CD4-positive, CD25-positive, alpha-beta regulatory T cell (primary cell): ENCODE data around the gene IPO9. TPM values are rescaled to one million over a fixed set of nuclear protein-coding genes. Genes with fewer than 3 reads are reported as not detected.
A peak's percentile ranks its signal among the peaks of the same experiment; 100 is the strongest.

Source experiments
- ATAC-seq, 2 donors: fragments of 150-1000 bp; cut with Tn5 transposase; one replicate each; pipeline ENCODE4 v1.10.0; 2021; ENCODE audit warnings: low read depth in 2 of 2, moderate number of reproducible peaks in 2 of 2, moderate library complexity in 1 of 2
- DNase-seq, 3 donors: peaks; one replicate each; pipeline versions ENCODE4 v3.0.0 to v3.0.0-alpha.2; 2012 to 2022; ENCODE audit warnings: mixed read lengths in 1 of 3
- H3K27ac ChIP-seq: one replicate; pipeline ENCODE4 v1.7.0; 2013; ENCODE audit warnings: mild to moderate bottlenecking, low read length; ENCODE audit not compliant: insufficient read depth, poor library complexity, severe bottlenecking
- H3K27me3 ChIP-seq: one replicate; pipeline ENCODE4 v1.7.0; 2013; ENCODE audit warnings: low read length; ENCODE audit not compliant: control insufficient read depth, insufficient read depth
- H3K36me3 ChIP-seq: one replicate; pipeline ENCODE4 v1.7.0; 2013; ENCODE audit warnings: mild to moderate bottlenecking, low read length, moderate library complexity; ENCODE audit not compliant: control insufficient read depth, insufficient read depth
- H3K4me1 ChIP-seq: 2 replicates; pipeline ENCODE4 v1.7.0; 2013; ENCODE audit warnings: mild to moderate bottlenecking, low read length; ENCODE audit not compliant: insufficient read depth, control insufficient read depth, poor library complexity, severe bottlenecking
- H3K4me3 ChIP-seq: one replicate; pipeline ENCODE4 v1.7.0; 2013; ENCODE audit warnings: low read depth, mild to moderate bottlenecking, low read length, moderate library complexity
- H3K9me3 ChIP-seq, 2 experiments: 1 replicate in 1 of 2; 2 replicates in 1 of 2; pipeline ENCODE4 v1.7.0; 2013; ENCODE audit warnings: low read length in 2 of 2, mild to moderate bottlenecking in 1 of 2, moderate library complexity in 1 of 2; ENCODE audit not compliant: control insufficient read depth in 2 of 2
- H3K27ac Mint-ChIP-seq, 3 donors: one replicate each; pipeline ENCODE4 v1.8.0; 2020 to 2022; ENCODE audit warnings: mild to moderate bottlenecking in 3 of 3, mixed read lengths in 3 of 3, moderate library complexity in 2 of 3
- H3K27me3 Mint-ChIP-seq: one replicate; pipeline ENCODE4 v1.8.0; 2022; ENCODE audit warnings: mild to moderate bottlenecking, mixed read lengths
- H3K36me3 Mint-ChIP-seq: one replicate; pipeline ENCODE4 v1.8.0; 2020; ENCODE audit warnings: mixed read lengths
- H3K4me1 Mint-ChIP-seq, 4 donors: one replicate each; pipeline ENCODE4 v1.8.0; 2020 to 2022; ENCODE audit warnings: mixed read lengths in 4 of 4, mild to moderate bottlenecking in 1 of 4
- H3K4me3 Mint-ChIP-seq, 4 donors: one replicate each; pipeline ENCODE4 v1.8.0; 2020 to 2022; ENCODE audit warnings: mild to moderate bottlenecking in 4 of 4, mixed read lengths in 4 of 4, moderate library complexity in 3 of 4
- H3K9me3 Mint-ChIP-seq, 7 donors: one replicate each; pipeline ENCODE4 v1.8.0; 2020 to 2022; ENCODE audit warnings: mixed read lengths in 7 of 7, mild to moderate bottlenecking in 3 of 7, moderate library complexity in 2 of 7
- polyA plus RNA-seq, 4 donors: library from polyadenylated mRNA; unstranded; fragments of 300-500 nt; fragmentation: Illumina TruSeq; gene quantifications; one replicate each; pipeline ENCODE4 v1.2.3, GENCODE V29; 2021
- total RNA-seq: library from RNA; stranded (reverse); gene quantifications from one replicate; pipeline ENCODE4 v1.2.3, GENCODE V29; 2022

IPO9 gene
- 31.3 TPM for total RNA-seq
- polyA plus RNA-seq: 10 to 100 TPM; 13.9 to 23.6 (median 14.7) TPM

DNA sequence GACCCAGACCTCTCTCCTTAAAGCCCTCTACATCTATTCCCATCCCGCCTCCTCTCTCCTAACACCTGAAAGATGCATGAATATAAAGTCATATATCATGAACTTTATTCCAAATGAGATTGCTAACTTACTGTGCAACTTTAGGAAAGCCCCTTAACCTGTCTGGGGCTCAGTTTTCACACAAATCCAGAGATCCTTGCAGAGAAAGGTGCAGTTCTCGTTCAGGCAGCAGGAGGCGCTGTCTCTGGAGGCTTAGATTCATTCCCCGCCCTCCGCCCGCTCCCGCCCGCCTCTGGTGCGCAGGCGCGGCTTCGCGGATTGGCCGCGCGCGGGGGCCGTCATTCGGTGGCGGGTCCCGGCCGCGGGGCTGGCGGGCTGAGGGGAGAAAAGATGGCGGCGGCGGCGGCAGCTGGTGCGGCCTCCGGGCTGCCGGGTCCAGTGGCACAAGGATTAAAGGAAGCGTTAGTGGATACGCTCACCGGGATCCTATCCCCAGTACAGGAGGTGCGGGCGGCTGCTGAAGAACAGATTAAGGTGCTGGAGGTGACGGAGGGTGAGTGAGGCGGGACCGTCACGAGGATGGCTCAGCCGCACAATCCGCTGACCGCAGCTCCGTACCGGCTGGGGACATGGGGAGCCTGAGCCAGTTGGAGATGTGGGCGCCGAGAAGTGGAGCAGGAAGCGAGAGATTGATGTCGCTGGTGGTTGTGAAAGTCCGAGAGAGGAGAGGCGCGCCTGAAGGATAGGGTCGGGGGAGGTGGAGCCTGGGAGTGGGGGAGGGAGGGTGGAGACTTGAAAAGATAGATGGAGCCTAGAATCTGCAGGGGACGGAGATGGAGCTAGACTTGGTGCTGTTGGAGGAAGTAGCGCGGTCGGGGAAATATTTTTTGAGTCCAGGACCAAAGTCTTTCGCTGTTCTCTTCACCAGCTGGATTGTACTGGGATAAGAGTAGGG, at the start of gene IPO9:
Gene IPO9, plus strand, starts transcription at position 338 of the 955 bp plus-strand sequence. Its CDS starts 53 bp downstream, at position 391.
- H3K4me3 ChIP-seq: peak within 1 kb of the TSS; percentile 93
- Mint-ChIP-seq H3K36me3 (peaks cover 3% of the 10 kb centered on the region), H3K27ac (peak within 1 kb of the TSS; percentile 93 to 97 (median 95)), H3K4me3 (peak within 1 kb of the TSS; percentile 94 to 99 (median 97)), H3K4me1 (peaks cover 28 to 51% (median 39%) of the 10 kb centered on the region in 4 donors), H3K9me3 (no peaks in the 10 kb centered on the region), H3K27me3 (no peaks in the 10 kb centered on the region)
- H3K9me3 ChIP-seq: no peaks in the 10 kb centered on the region
- H3K27me3 ChIP-seq: no peaks in the 10 kb centered on the region
- ATAC-seq (peak; percentile 90 to 92), DNase-seq (peak; percentile 89 to 95 (median 94))
- no peaks in the 10 kb centered on the region for H3K36me3 ChIP-seq
- H3K4me1 ChIP-seq: peaks cover 28% of the 10 kb centered on the region
- peak within 1 kb of the TSS; percentile 89 for H3K27ac ChIP-seq

DNA sequence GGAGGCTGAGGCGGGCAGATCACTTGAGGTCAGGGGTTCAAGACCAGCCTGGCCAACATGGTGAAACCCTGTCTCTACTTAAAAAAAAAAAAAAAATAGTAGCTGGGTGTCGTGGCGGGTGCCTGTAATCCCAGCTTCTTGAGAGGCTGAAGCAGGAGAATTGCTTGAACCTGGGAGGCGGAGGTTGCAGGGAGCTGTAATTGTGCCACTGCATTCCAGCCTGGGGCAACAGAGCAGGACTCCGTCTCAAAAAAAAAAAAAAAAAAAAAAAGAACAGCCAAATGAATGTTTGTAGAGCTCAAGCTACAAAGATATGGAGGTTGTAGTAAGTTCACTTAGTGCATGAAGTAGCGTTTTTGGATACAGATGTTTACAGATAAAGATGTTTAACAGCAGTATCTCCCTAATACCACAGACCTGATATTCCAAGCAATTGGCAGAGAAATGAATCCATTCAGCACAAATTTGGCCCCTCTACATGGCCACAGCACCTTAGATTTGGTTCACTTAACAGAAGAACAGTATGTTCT, 49.5 kb upstream of the IPO9 start:
- H3K9me3 Mint-ChIP-seq: no peaks in the 10 kb centered on the region
- no peaks in the 10 kb centered on the region for H3K4me1 ChIP-seq
- H3K4me1 Mint-ChIP-seq: no peaks in the 10 kb centered on the region
- H3K9me3 ChIP-seq: no peaks in the 10 kb centered on the region
- no peak for ATAC-seq
- no peaks in the 10 kb centered on the region for H3K36me3 ChIP-seq
- H3K36me3 Mint-ChIP-seq: no peaks in the 10 kb centered on the region
- peaks cover 9% of the 10 kb centered on the region for H3K27me3 Mint-ChIP-seq
- H3K27me3 ChIP-seq: no peaks in the 10 kb centered on the region
- DNase-seq: no peak
- H3K4me3 ChIP-seq: no peak overlapping the region
- no peak overlapping the region for H3K4me3 Mint-ChIP-seq
- peak overlapping the region in 1 of 3 donors; percentile 9 for H3K27ac Mint-ChIP-seq
- no peak overlapping the region for H3K27ac ChIP-seq

DNA sequence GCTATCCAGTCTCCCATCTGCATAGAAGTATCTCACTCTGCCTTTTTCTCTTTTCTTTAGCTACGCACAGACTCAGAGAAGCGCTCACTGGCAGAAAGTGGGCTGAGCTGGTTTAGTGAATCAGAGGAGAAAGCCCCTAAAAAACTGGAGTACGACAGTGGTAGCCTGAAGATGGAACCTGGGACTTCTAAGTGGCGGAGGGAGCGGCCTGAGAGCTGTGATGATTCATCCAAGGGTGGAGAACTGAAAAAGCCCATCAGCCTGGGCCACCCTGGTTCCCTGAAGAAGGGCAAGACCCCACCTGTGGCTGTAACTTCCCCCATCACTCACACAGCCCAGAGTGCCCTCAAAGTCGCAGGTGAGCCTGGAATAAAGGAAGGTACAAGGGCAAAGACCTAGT, 48.0 kb upstream of the IPO9 start:
- no peak overlapping the region for H3K27ac Mint-ChIP-seq
- H3K27me3 Mint-ChIP-seq: peaks cover 5% of the 10 kb centered on the region
- Histone ChIP-seq H3K4me1 (no peaks in the 10 kb centered on the region), H3K4me3 (no peak overlapping the region), H3K9me3 (no peaks in the 10 kb centered on the region), H3K27me3 (no peaks in the 10 kb centered on the region), H3K36me3 (no peaks in the 10 kb centered on the region), H3K27ac (no peak overlapping the region)
- no peaks in the 10 kb centered on the region for H3K4me1 Mint-ChIP-seq
- no peak overlapping the region for H3K4me3 Mint-ChIP-seq
- H3K9me3 Mint-ChIP-seq: no peaks in the 10 kb centered on the region
- DNase-seq: no peak
- ATAC-seq: no peak
- H3K36me3 Mint-ChIP-seq: no peaks in the 10 kb centered on the region

DNA sequence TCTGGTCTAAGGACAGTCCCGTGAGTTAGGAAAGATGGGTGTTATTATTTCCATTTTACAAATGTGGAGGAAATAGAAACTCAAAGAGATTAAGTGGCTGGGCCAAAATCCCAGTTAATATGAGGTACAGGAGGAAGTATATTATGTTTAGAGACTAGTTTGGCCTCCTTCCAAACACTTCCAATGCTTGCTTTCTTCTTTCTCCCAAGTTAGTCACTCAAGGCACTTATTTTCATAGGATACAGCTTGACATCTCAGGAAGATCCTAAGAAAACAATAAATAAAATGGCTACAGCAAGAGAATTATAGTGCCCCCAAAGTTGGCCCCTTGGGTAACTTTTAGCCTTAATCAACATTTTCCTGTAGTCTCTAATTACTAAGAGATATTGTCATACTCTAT, 47.5 kb upstream of the IPO9 start:
- no peak overlapping the region for H3K27ac ChIP-seq
- DNase-seq: no peak
- Mint-ChIP-seq H3K36me3 (peaks cover 4% of the 10 kb centered on the region), H3K27ac (no peak overlapping the region), H3K9me3 (no peaks in the 10 kb centered on the region), H3K4me1 (no peaks in the 10 kb centered on the region), H3K27me3 (peaks cover 5% of the 10 kb centered on the region), H3K4me3 (no peak overlapping the region)
- no peak overlapping the region for H3K4me3 ChIP-seq
- H3K36me3 ChIP-seq: no peaks in the 10 kb centered on the region
- ATAC-seq: no peak
- H3K4me1 ChIP-seq: no peaks in the 10 kb centered on the region
- H3K27me3 ChIP-seq: no peaks in the 10 kb centered on the region
- H3K9me3 ChIP-seq: no peaks in the 10 kb centered on the region

DNA sequence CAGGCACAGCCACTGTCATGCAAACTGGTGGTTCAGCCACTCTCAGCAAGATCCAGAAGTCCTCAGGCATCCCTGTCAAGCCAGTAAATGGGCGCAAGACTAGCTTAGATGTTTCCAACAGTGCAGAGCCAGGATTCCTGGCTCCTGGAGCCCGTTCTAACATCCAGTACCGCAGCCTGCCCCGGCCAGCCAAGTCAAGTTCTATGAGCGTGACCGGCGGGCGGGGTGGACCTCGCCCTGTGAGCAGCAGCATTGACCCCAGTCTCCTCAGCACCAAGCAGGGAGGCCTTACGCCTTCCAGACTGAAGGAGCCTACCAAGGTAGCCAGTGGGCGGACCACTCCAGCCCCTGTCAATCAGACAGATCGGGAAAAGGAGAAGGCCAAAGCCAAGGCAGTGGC, 46.6 kb upstream of the IPO9 start:
- H3K4me1 Mint-ChIP-seq: no peaks in the 10 kb centered on the region
- Histone ChIP-seq H3K27me3 (no peaks in the 10 kb centered on the region), H3K36me3 (no peaks in the 10 kb centered on the region), H3K9me3 (no peaks in the 10 kb centered on the region), H3K27ac (no peak overlapping the region), H3K4me3 (no peak overlapping the region), H3K4me1 (no peaks in the 10 kb centered on the region)
- peaks cover 0 to 1% (median 0%) of the 10 kb centered on the region in 7 donors for H3K9me3 Mint-ChIP-seq
- no peak for ATAC-seq
- peaks cover 9% of the 10 kb centered on the region for H3K36me3 Mint-ChIP-seq
- no peak overlapping the region for H3K4me3 Mint-ChIP-seq
- DNase-seq: no peak
- H3K27ac Mint-ChIP-seq: no peak overlapping the region
- H3K27me3 Mint-ChIP-seq: peaks cover 5% of the 10 kb centered on the region

DNA sequence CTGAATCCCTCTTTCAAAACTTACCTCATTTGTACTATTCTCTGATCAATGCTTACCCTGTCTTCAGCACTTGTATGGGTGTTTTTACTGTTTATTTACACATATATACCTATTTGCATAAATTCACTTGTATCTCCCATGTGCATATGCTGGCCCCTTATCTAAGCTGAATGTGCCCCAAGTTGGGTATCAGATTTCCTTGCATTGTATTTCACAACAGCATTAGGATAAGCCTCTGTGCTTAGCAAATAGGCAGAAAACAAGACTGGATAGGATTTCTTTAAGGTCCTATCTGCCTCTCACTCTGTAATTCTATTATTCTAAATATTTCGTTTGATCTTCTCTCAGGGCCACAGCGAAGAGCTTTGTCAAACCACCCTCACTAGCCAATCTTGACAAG, 45.9 kb upstream of the IPO9 start:
- Mint-ChIP-seq H3K4me3 (peak overlapping the region in 1 of 4 donors; percentile 29), H3K4me1 (no peaks in the 10 kb centered on the region), H3K36me3 (peaks cover 9% of the 10 kb centered on the region), H3K27ac (no peak overlapping the region), H3K9me3 (peaks cover 0 to 1% (median 0%) of the 10 kb centered on the region in 7 donors), H3K27me3 (peaks cover 5% of the 10 kb centered on the region)
- Histone ChIP-seq H3K4me1 (no peaks in the 10 kb centered on the region), H3K4me3 (no peak overlapping the region), H3K36me3 (no peaks in the 10 kb centered on the region), H3K27me3 (no peaks in the 10 kb centered on the region), H3K9me3 (no peaks in the 10 kb centered on the region), H3K27ac (no peak overlapping the region)
- ATAC-seq (no peak), DNase-seq (no peak)

DNA sequence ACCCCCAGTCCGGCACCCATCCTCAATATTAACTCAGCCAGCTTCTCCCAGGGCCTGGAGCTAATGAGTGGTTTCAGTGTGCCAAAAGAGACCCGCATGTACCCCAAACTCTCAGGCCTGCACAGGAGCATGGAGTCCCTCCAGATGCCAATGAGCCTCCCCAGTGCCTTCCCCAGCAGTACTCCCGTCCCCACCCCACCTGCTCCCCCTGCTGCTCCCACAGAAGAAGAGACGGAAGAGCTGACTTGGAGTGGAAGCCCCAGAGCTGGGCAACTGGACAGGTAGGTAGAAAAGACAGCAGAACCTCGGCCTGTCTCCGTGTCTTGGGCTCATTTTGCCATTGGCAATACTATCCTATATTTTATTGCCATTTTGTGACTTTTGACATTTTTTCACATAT, 45.4 kb upstream of the IPO9 start:
- no peak for ATAC-seq
- Mint-ChIP-seq H3K4me1 (no peaks in the 10 kb centered on the region), H3K36me3 (peaks cover 11% of the 10 kb centered on the region), H3K27ac (no peak overlapping the region), H3K9me3 (peaks cover 0 to 1% (median 0%) of the 10 kb centered on the region in 7 donors), H3K4me3 (no peak overlapping the region), H3K27me3 (peaks cover 3% of the 10 kb centered on the region)
- Histone ChIP-seq H3K27me3 (no peaks in the 10 kb centered on the region), H3K4me3 (no peak overlapping the region), H3K9me3 (no peaks in the 10 kb centered on the region), H3K4me1 (no peaks in the 10 kb centered on the region), H3K36me3 (no peaks in the 10 kb centered on the region), H3K27ac (no peak overlapping the region)
- DNase-seq: no peak
